OCI-LY1 (cell line): ENCODE results near the gene SREBF1.

Experiments used
- H2AFZ ChIP-seq: fragments of 200-600 bp; sonication (generic), shearing (Covaris generic); 2 replicates; pipeline ENCODE4 v1.6.0; 2014; ENCODE audit warnings: antibody characterized with exemption, mild to moderate bottlenecking, low read length
- H3F3A ChIP-seq: fragments of 200-600 bp; sonication (generic), shearing (Covaris generic); 2 replicates; pipeline ENCODE4 v1.6.0; 2014; ENCODE audit warnings: mild to moderate bottlenecking, antibody characterized with exemption, low read length, moderate library complexity; ENCODE audit not compliant: insufficient read depth
- H3K27ac ChIP-seq: fragments of 200-600 bp; sonication (generic); 2 replicates; pipeline ENCODE4 v1.5.1; 2014; ENCODE audit warnings: low read length, mixed run types, mild to moderate bottlenecking, low read depth; ENCODE audit not compliant: poor library complexity, severe bottlenecking
- H3K27me3 ChIP-seq: fragments of 200-600 bp; sonication (generic); 2 replicates; pipeline ENCODE4 v1.6.0; 2014; ENCODE audit warnings: antibody characterized with exemption, mild to moderate bottlenecking, low read length, moderate library complexity; ENCODE audit not compliant: insufficient read depth
- H3K36me3 ChIP-seq: fragments of 200-600 bp; sonication (generic); 2 replicates; pipeline ENCODE4 v1.6.1; 2014; ENCODE audit warnings: mild to moderate bottlenecking, antibody characterized with exemption, low read length, moderate library complexity, mixed read lengths; ENCODE audit not compliant: insufficient read depth
- H3K4me1 ChIP-seq: fragments of 200-600 bp; sonication (generic); 2 replicates; pipeline ENCODE4 v1.5.1; 2014; ENCODE audit warnings: mild to moderate bottlenecking, low read length, moderate library complexity; ENCODE audit not compliant: insufficient read depth, severe bottlenecking
- H3K4me2 ChIP-seq: fragments of 200-600 bp; sonication (generic), shearing (Covaris generic); 2 replicates; pipeline ENCODE4 v1.6.1; 2014; ENCODE audit warnings: low read length
- H3K4me3 ChIP-seq: fragments of 200-600 bp; sonication (generic); 2 replicates; pipeline ENCODE4 v1.5.1; 2014; ENCODE audit warnings: low read length, low read depth, mild to moderate bottlenecking, mixed read lengths; ENCODE audit not compliant: poor library complexity, severe bottlenecking
- H3K79me2 ChIP-seq: fragments of 200-600 bp; shearing (Covaris generic); 2 replicates; pipeline ENCODE4 v1.6.1; 2016; ENCODE audit warnings: mixed run types, low read length, mixed read lengths; ENCODE audit not compliant: insufficient read depth
- H3K9ac ChIP-seq: fragments of 200-600 bp; sonication (generic), shearing (Covaris generic); 2 replicates; pipeline ENCODE4 v1.6.1; 2014; ENCODE audit warnings: mild to moderate bottlenecking, low read length, mixed read lengths
- H3K9me2 ChIP-seq: fragments of 200-600 bp; sonication (generic), shearing (Covaris generic); 2 replicates; pipeline ENCODE4 v1.6.1; 2014; ENCODE audit warnings: low read depth, mild to moderate bottlenecking, low read length, mixed read lengths
- H3K9me3 ChIP-seq: fragments of 200-600 bp; shearing (Covaris generic); 2 replicates; pipeline ENCODE4 v1.6.1; 2014; ENCODE audit warnings: low read length, mixed read lengths
- H4K20me1 ChIP-seq: fragments of 200-600 bp; sonication (generic), shearing (Covaris generic); 2 replicates; pipeline ENCODE4 v1.6.0; 2016; ENCODE audit warnings: mild to moderate bottlenecking, low read length; ENCODE audit not compliant: insufficient read depth
- EZH2 ChIP-seq: fragments of 200-600 bp; sonication (generic), shearing (Covaris generic); IDR thresholded peaks from 2 replicates; pipeline ENCODE4 v1.8.0; 2017; ENCODE audit warnings: borderline replicate concordance, mixed run types, mild to moderate bottlenecking, antibody characterized with exemption, low read length, moderate library complexity, mixed read lengths
- TF ChIP-seq, protein P1 (sequence below): fragments of 200-600 bp; sonication (generic), shearing (Covaris generic); IDR thresholded peaks from 2 replicates; pipeline ENCODE4 v1.5.1; 2017; ENCODE audit warnings: mild to moderate bottlenecking, antibody characterized with exemption, low read length, moderate library complexity, mixed read lengths

The SREBF1 gene

DNA sequence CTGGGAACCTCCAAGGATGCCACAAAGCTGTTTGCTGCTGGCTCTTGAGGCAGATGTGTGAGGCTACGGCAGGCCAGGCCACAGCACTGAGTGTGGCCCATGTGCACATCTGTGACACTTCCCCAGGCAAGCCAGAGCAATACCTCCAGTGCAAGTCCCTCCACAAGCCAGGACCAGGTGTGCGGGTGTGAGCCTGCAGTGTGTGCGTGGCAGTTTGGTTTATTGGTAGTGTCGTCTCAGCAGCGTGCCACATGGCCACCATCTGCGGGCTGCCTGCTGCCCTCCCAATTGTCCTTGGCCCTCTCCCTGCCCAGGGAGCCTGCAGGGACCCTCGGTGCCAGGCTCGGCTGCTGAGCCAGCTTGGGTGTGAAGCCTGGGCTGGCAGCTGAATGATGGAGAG is 9.9 kb upstream of the SREBF1 start:
- Histone ChIP-seq H3K79me2 (no peaks in the 10 kb centered on the region), H3K27ac (no peak overlapping the region), H3K4me3 (no peak overlapping the region), H3K27me3 (no peaks in the 10 kb centered on the region), H3K9ac (no peak overlapping the region), H3K36me3 (no peaks in the 10 kb centered on the region), H3K4me1 (peaks cover 19% of the 10 kb centered on the region), H3K9me3 (no peaks in the 10 kb centered on the region), H3K4me2 (no peak overlapping the region), H2AFZ (no peak overlapping the region), H4K20me1 (no peaks in the 10 kb centered on the region), H3F3A (no peaks in the 10 kb centered on the region), H3K9me2 (no peaks in the 10 kb centered on the region)
- TF ChIP-seq, protein P1, sequence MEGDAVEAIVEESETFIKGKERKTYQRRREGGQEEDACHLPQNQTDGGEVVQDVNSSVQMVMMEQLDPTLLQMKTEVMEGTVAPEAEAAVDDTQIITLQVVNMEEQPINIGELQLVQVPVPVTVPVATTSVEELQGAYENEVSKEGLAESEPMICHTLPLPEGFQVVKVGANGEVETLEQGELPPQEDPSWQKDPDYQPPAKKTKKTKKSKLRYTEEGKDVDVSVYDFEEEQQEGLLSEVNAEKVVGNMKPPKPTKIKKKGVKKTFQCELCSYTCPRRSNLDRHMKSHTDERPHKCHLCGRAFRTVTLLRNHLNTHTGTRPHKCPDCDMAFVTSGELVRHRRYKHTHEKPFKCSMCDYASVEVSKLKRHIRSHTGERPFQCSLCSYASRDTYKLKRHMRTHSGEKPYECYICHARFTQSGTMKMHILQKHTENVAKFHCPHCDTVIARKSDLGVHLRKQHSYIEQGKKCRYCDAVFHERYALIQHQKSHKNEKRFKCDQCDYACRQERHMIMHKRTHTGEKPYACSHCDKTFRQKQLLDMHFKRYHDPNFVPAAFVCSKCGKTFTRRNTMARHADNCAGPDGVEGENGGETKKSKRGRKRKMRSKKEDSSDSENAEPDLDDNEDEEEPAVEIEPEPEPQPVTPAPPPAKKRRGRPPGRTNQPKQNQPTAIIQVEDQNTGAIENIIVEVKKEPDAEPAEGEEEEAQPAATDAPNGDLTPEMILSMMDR, result no peak
- no peak for TF ChIP-seq EZH2

GRCh38 chr17:17846003-17846402 is 9.2 kb upstream of the SREBF1 start:
- H3K27ac ChIP-seq, result no peak overlapping the region
- H3K36me3 ChIP-seq, result no peaks in the 10 kb centered on the region
- H3K4me1 ChIP-seq, result peaks cover 20% of the 10 kb centered on the region
- TF ChIP-seq EZH2, result no peak
- TF ChIP-seq, protein P1, result no peak
- H3K4me3 ChIP-seq, result no peak overlapping the region
- H4K20me1 ChIP-seq, result no peaks in the 10 kb centered on the region
- H2AFZ ChIP-seq, result no peak overlapping the region
- no peaks in the 10 kb centered on the region for H3F3A ChIP-seq
- H3K79me2 ChIP-seq, result no peaks in the 10 kb centered on the region
- H3K9ac ChIP-seq, result no peak overlapping the region
- no peaks in the 10 kb centered on the region for H3K27me3 ChIP-seq
- no peaks in the 10 kb centered on the region for H3K9me3 ChIP-seq
- H3K9me2 ChIP-seq, result no peaks in the 10 kb centered on the region
- no peak overlapping the region for H3K4me2 ChIP-seq

DNA sequence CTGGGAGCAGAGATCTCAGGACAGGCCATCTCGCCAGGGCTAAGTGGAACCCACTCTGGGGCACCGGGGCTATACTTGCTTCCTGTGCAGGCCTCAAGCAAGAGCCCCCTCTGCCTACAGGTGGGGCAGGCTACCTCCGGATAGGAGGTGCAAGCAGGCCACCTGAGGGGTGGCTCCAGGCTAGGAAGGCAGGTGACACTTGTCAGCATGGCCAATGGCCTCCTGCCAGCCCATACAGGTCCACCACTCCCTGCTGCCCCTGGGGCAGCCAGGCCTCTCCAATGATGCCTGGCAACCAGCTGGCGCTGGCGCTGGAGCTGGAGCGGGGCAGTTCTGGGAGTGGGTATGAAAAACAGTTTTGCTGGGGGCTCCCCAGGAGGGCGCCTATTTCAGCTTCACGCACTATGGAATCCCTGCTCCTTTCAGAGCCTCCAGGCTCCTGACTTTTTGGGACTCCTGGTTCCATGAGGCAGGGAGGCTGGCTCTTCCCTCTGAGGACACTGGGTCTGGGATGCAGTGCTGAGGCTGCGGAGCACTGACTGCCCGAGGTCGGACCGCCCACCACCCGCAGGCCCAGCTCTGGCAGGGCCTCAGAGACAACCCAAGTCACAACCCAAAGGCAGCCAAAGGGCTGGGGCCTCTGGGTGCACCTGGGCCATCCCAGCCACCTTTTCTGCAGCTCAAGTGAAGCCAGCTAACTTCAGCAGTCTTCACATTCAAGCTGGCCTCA is 8.4 kb upstream of the SREBF1 start:
- no peak for TF ChIP-seq EZH2
- TF ChIP-seq, protein P1, result no peak
- Histone ChIP-seq H3K9ac (no peak overlapping the region), H4K20me1 (no peaks in the 10 kb centered on the region)

More for the DNA sequence above, 8.4 kb upstream of the SREBF1 start:
- no peak overlapping the region for H3K4me2 ChIP-seq
- H3K27ac ChIP-seq, result no peak overlapping the region
- no peak overlapping the region for H3K4me3 ChIP-seq
- H3K9me2 ChIP-seq, result no peaks in the 10 kb centered on the region
- peaks cover 24% of the 10 kb centered on the region for H3K4me1 ChIP-seq
- H3F3A ChIP-seq, result no peaks in the 10 kb centered on the region
- no peaks in the 10 kb centered on the region for H3K27me3 ChIP-seq
- H3K9me3 ChIP-seq, result no peaks in the 10 kb centered on the region
- H2AFZ ChIP-seq, result no peak overlapping the region
- H3K36me3 ChIP-seq, result no peaks in the 10 kb centered on the region
- no peaks in the 10 kb centered on the region for H3K79me2 ChIP-seq
